CD4-positive, CD25-positive, alpha-beta regulatory T cell (primary cell): ENCODE measurements around the gene ASTN2. TPM values are rescaled to one million over a fixed set of nuclear protein-coding genes. Genes with fewer than 3 reads are reported as not detected.
"Not testable (repeated sequence)": the region's sequence is repeated elsewhere in the genome, so short reads cannot be mapped to it uniquely, and the experiment has no call there.

Experiments used
- ATAC-seq, 2 donors: fragments of 150-1000 bp; cut with Tn5 transposase; one replicate each; pipeline ENCODE4 v1.10.0; 2021; ENCODE audit warnings: low read depth in 2 of 2, moderate number of reproducible peaks in 2 of 2, moderate library complexity in 1 of 2
- DNase-seq, 3 donors: peaks; one replicate each; pipeline versions ENCODE4 v3.0.0 to v3.0.0-alpha.2; 2012 to 2022; ENCODE audit warnings: mixed read lengths in 1 of 3
- H3K27ac ChIP-seq: one replicate; pipeline ENCODE4 v1.7.0; 2013; ENCODE audit warnings: mild to moderate bottlenecking, low read length; ENCODE audit not compliant: insufficient read depth, poor library complexity, severe bottlenecking
- H3K27me3 ChIP-seq: one replicate; pipeline ENCODE4 v1.7.0; 2013; ENCODE audit warnings: low read length; ENCODE audit not compliant: control insufficient read depth, insufficient read depth
- H3K36me3 ChIP-seq: one replicate; pipeline ENCODE4 v1.7.0; 2013; ENCODE audit warnings: mild to moderate bottlenecking, low read length, moderate library complexity; ENCODE audit not compliant: control insufficient read depth, insufficient read depth
- H3K4me1 ChIP-seq: 2 replicates; pipeline ENCODE4 v1.7.0; 2013; ENCODE audit warnings: mild to moderate bottlenecking, low read length; ENCODE audit not compliant: insufficient read depth, control insufficient read depth, poor library complexity, severe bottlenecking
- H3K4me3 ChIP-seq: one replicate; pipeline ENCODE4 v1.7.0; 2013; ENCODE audit warnings: low read depth, mild to moderate bottlenecking, low read length, moderate library complexity
- H3K9me3 ChIP-seq, 2 experiments: 1 replicate in 1 of 2; 2 replicates in 1 of 2; pipeline ENCODE4 v1.7.0; 2013; ENCODE audit warnings: low read length in 2 of 2, mild to moderate bottlenecking in 1 of 2, moderate library complexity in 1 of 2; ENCODE audit not compliant: control insufficient read depth in 2 of 2
- H3K27ac Mint-ChIP-seq, 3 donors: one replicate each; pipeline ENCODE4 v1.8.0; 2020 to 2022; ENCODE audit warnings: mild to moderate bottlenecking in 3 of 3, mixed read lengths in 3 of 3, moderate library complexity in 2 of 3
- H3K27me3 Mint-ChIP-seq: one replicate; pipeline ENCODE4 v1.8.0; 2022; ENCODE audit warnings: mild to moderate bottlenecking, mixed read lengths
- H3K36me3 Mint-ChIP-seq: one replicate; pipeline ENCODE4 v1.8.0; 2020; ENCODE audit warnings: mixed read lengths
- H3K4me1 Mint-ChIP-seq, 4 donors: one replicate each; pipeline ENCODE4 v1.8.0; 2020 to 2022; ENCODE audit warnings: mixed read lengths in 4 of 4, mild to moderate bottlenecking in 1 of 4
- H3K4me3 Mint-ChIP-seq, 4 donors: one replicate each; pipeline ENCODE4 v1.8.0; 2020 to 2022; ENCODE audit warnings: mild to moderate bottlenecking in 4 of 4, mixed read lengths in 4 of 4, moderate library complexity in 3 of 4
- H3K9me3 Mint-ChIP-seq, 7 donors: one replicate each; pipeline ENCODE4 v1.8.0; 2020 to 2022; ENCODE audit warnings: mixed read lengths in 7 of 7, mild to moderate bottlenecking in 3 of 7, moderate library complexity in 2 of 7
- polyA plus RNA-seq, 4 donors: library from polyadenylated mRNA; unstranded; fragments of 300-500 nt; fragmentation: Illumina TruSeq; gene quantifications; one replicate each; pipeline ENCODE4 v1.2.3, GENCODE V29; 2021
- total RNA-seq: library from RNA; stranded (reverse); gene quantifications from one replicate; pipeline ENCODE4 v1.2.3, GENCODE V29; 2022

Gene ASTN2
- total and polyA plus RNA-seq, 5 donors from 2014 or later: 5.0 to 9.9 (median 7.4) TPM

DNA sequence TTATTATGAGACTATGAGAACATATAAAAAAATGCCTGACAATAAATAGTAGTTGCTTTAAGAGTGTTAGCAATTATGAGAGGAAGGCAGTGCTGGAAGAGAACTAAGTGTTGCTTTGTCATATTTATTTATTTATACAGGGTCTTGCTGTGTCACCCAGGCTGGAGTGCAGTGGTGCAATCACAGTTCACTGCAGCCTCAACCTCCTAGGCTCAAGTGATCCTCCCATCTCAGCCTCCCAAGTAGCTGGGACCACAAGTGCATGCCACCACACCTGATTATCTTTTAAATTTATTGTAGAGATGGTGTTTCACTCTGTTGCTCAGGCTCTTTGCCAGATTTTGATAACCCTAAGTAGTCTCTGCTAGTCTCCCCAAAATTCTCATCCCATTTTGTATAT lies 724.1 kb downstream of the ASTN2 start:
- H3K4me1 ChIP-seq: peaks cover 74% of the 10 kb centered on the region
- peak overlapping the region in 3 of 4 donors; percentile 47 to 94 (median 76) for H3K4me3 Mint-ChIP-seq
- H3K36me3 Mint-ChIP-seq: peaks cover 14% of the 10 kb centered on the region
- not testable (repeated sequence) for H3K9me3 Mint-ChIP-seq, H3K27me3 ChIP-seq, H3K27ac ChIP-seq, H3K9me3 ChIP-seq, H3K36me3 ChIP-seq, H3K27me3 Mint-ChIP-seq, ATAC-seq, DNase-seq
- H3K27ac Mint-ChIP-seq: peak overlapping the region in 2 of 3 donors; percentile 5 to 79
- peak overlapping the region; percentile 85 for H3K4me3 ChIP-seq
- peaks cover 69 to 93% (median 80%) of the 10 kb centered on the region in 4 donors for H3K4me1 Mint-ChIP-seq

DNA sequence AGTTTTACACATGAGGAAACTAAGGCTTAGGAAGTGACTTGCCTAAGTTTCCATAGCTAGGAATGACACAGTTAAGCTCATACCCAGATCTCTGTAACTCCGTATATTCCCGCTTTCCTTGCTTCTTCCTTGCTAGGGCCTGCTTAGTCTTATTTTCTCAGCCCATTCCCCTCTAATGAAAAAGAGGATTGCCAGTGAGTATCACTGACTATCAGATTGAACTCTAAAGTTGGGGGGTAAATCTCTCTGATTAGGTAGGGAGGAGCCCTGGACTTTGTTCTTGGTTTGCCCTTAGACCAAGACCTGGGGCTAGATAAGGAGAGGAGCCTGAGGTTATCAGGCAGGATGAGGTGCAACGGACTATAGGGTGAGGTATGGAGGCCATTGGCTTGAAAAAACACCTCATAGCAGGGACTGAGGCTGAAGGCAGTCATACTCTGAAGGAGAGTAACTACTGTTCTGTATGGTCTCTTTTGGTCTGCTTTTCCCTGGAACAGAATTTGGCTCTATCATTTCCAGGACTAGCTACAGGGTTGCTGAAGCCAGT lies 725.3 kb downstream of the ASTN2 start:
- no peaks in the 10 kb centered on the region for H3K9me3 Mint-ChIP-seq
- Histone ChIP-seq H3K27ac (no peak overlapping the region), H3K36me3 (no peaks in the 10 kb centered on the region), H3K9me3 (no peaks in the 10 kb centered on the region), H3K4me1 (peaks cover 79% of the 10 kb centered on the region), H3K27me3 (no peaks in the 10 kb centered on the region), H3K4me3 (peak overlapping the region; percentile 85)
- no peaks in the 10 kb centered on the region for H3K27me3 Mint-ChIP-seq
- peak overlapping the region in 2 of 3 donors; percentile 92 to 93 for H3K27ac Mint-ChIP-seq
- peaks cover 9% of the 10 kb centered on the region for H3K36me3 Mint-ChIP-seq
- H3K4me3 Mint-ChIP-seq: peak overlapping the region; percentile 94 to 97 (median 95)
- no peak for ATAC-seq
- no peak for DNase-seq
- peaks cover 65 to 93% (median 79%) of the 10 kb centered on the region in 4 donors for H3K4me1 Mint-ChIP-seq

DNA sequence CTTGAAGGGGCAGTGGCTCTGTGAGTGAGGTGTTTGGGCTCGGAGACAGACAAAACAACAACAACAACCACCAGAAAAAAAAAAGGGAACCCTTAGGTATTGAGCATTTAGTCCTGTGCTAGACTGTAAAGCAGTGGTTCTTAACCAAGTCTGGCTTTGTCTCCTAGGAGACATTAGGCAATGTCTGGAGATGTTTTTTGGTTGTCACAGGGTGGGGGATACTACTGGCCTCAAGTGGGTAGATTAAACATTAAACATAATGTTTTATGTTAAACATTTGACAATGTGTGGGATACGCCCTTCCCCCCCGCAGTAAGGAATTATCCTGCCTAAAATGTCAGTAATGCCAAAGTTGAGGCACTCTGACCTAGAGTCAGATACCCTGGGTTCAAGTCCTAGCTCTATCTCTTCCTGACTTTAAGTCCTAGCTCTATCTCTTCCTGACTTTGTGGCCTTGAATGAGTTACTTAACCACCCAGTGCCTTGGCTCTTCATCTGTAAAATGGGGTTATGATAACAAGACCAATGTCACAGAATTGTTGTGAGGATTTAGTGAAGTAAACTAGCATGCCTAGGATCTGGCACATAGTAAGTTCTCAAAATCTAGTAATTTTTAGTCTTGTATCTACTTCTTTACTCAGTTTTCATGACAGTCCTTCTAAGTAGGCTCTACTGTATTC lies 725.9 kb downstream of the ASTN2 start:
- no peaks in the 10 kb centered on the region for H3K36me3 ChIP-seq
- H3K27me3 ChIP-seq: no peaks in the 10 kb centered on the region
- peak overlapping the region in 2 of 3 donors; percentile 93 to 94 for H3K27ac Mint-ChIP-seq
- H3K4me1 ChIP-seq: peaks cover 79% of the 10 kb centered on the region
- H3K9me3 ChIP-seq: no peaks in the 10 kb centered on the region
- H3K4me1 Mint-ChIP-seq: peaks cover 65 to 93% (median 79%) of the 10 kb centered on the region in 4 donors
- H3K27me3 Mint-ChIP-seq: no peaks in the 10 kb centered on the region
- H3K9me3 Mint-ChIP-seq: no peaks in the 10 kb centered on the region
- no peak for ATAC-seq
- H3K4me3 Mint-ChIP-seq: peak overlapping the region; percentile 94 to 97 (median 95)
- no peak for DNase-seq
- peaks cover 9% of the 10 kb centered on the region for H3K36me3 Mint-ChIP-seq
- no peak overlapping the region for H3K27ac ChIP-seq
- peak overlapping the region; percentile 85 for H3K4me3 ChIP-seq

DNA sequence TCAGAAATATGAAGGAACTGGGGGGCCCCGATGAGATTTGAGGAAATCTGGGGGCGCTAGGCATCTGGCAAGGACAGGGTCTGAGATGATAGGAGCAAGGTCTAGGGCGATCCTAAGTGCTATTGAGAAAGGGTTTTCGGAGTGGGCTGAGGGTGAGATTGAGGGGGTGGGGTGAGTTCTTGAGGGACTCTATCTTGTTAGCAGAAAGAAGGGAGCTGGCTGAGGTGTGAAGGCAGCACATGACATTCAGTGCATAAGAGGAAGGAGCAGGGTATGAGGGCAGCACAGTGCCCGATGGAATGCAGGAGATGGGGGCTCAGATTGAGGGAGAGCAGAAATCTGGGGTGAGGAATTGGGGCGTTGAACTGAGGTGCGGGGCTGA lies 727.1 kb downstream of the ASTN2 start:
- no peaks in the 10 kb centered on the region for H3K27me3 ChIP-seq
- Mint-ChIP-seq H3K9me3 (peaks cover 0 to 2% (median 0%) of the 10 kb centered on the region in 7 donors), H3K27ac (peak overlapping the region; percentile 93 to 94 (median 94)), H3K4me3 (peak overlapping the region; percentile 94 to 97 (median 95)), H3K36me3 (peaks cover 3% of the 10 kb centered on the region), H3K4me1 (peaks cover 59 to 81% (median 69%) of the 10 kb centered on the region in 4 donors), H3K27me3 (no peaks in the 10 kb centered on the region)
- ATAC-seq (no peak), DNase-seq (no peak)
- H3K36me3 ChIP-seq: no peaks in the 10 kb centered on the region
- H3K27ac ChIP-seq: peak overlapping the region; percentile 44
- H3K4me1 ChIP-seq: peaks cover 69% of the 10 kb centered on the region
- H3K4me3 ChIP-seq: peak overlapping the region; percentile 85
- no peaks in the 10 kb centered on the region for H3K9me3 ChIP-seq

DNA sequence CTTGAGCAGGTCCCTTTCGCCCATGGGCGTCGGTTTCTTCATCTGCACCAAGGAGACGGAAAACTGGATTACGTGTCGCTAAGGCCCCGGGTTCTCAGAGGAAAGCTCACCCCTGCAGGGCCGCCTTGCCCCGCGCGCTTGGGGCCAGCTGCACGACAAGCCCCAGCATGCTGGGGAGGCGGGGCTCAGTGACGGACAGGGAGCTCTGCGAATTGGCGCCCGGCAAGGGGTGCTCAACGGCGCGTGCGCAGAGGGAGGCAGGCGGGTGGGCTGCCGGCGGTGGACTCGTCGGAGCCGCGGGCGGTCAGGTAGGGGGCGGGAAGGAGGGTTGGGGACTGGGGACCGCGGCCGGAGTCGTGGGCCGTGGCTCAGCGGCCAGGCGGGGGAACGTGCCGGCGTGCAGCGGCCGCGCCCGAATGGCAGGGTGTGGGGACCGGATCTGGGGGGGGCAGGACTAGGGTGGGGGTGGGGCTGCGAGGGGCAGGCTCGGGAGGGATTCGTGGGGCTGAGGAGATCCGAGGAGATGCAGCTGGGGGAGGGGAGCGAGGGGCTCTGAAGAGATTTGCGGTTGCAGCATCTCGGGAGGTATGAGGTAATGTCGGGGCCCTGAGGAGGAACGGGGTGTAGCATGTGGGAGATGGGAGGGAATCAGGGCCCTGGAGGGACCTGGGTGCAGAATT lies 727.6 kb downstream of the ASTN2 start, which contains the start of gene TRIM32:
TSS of gene TRIM32 (plus strand) at position 232 of the 680 bp plus-strand sequence. CDS start 10,438 bp downstream, outside the sequence.
- Histone ChIP-seq H3K9me3 (no peaks in the 10 kb centered on the region), H3K27me3 (no peaks in the 10 kb centered on the region), H3K27ac (peak within 1 kb of the TSS; percentile 44), H3K4me3 (peak within 1 kb of the TSS; percentile 88), H3K36me3 (no peaks in the 10 kb centered on the region), H3K4me1 (peaks cover 64% of the 10 kb centered on the region)
- Mint-ChIP-seq H3K27me3 (no peaks in the 10 kb centered on the region), H3K4me3 (peak within 1 kb of the TSS; percentile 94 to 97 (median 95)), H3K4me1 (peaks cover 54 to 76% (median 64%) of the 10 kb centered on the region in 4 donors), H3K9me3 (peaks cover 0 to 3% (median 0%) of the 10 kb centered on the region in 7 donors), H3K36me3 (peaks cover 3% of the 10 kb centered on the region), H3K27ac (peak within 1 kb of the TSS; percentile 93 to 94 (median 94))
- DNase-seq (peak; percentile 86 to 93 (median 92)), ATAC-seq (peak; percentile 93 to 97)

DNA sequence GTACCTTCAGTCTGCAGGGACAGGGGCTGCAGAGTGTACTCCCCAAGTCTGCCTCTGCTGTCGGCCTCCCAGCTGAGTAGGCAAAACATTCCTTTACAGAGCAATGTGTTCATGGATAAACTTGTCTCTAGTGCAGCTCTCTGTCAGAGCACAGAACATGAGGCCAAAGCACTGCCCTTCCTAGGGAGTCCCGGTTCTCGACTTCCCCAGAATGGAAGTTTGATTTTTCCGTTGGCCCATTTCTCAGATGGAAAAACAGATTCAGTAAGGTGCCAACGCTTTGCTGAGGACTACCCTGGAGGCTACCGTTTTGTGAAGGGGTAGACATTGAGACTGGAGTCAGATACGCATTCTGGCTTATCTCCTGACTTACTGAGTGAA lies 728.2 kb downstream of the ASTN2 start:
- H3K36me3 Mint-ChIP-seq: peaks cover 3% of the 10 kb centered on the region
- peaks cover 50 to 72% (median 60%) of the 10 kb centered on the region in 4 donors for H3K4me1 Mint-ChIP-seq
- ATAC-seq (peak; percentile 31 to 35), DNase-seq (no peak)
- no peaks in the 10 kb centered on the region for H3K27me3 Mint-ChIP-seq
- peak overlapping the region; percentile 94 to 97 (median 95) for H3K4me3 Mint-ChIP-seq
- Histone ChIP-seq H3K36me3 (no peaks in the 10 kb centered on the region), H3K27me3 (no peaks in the 10 kb centered on the region), H3K4me1 (peaks cover 59% of the 10 kb centered on the region), H3K27ac (peak overlapping the region; percentile 44), H3K4me3 (peak overlapping the region; percentile 88), H3K9me3 (no peaks in the 10 kb centered on the region)
- H3K9me3 Mint-ChIP-seq: peaks cover 0 to 3% (median 0%) of the 10 kb centered on the region in 7 donors
- H3K27ac Mint-ChIP-seq: peak overlapping the region; percentile 27 to 94 (median 93)

DNA sequence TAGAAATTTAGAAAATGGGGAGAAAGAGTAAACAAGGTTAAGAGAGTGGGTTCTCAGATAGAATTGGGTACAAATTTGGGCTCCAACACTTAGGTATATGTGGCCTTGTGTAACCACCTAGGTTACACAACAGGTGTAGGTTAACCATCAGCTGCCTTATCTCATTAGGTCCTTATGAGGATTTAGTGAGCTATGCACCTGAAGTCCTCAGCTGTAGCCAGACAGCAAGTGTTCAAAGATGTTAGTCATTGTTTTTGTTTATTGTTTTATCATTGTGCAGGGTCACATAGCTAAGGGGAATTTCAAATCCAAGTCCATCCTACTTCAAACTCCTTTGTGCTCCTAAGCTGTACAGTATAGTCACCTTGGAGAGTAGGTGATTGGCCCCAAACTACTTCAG lies 728.7 kb downstream of the ASTN2 start:
- no peaks in the 10 kb centered on the region for H3K27me3 ChIP-seq
- H3K27ac ChIP-seq: no peak overlapping the region
- H3K4me3 ChIP-seq: peak overlapping the region; percentile 88
- Mint-ChIP-seq H3K36me3 (peaks cover 3% of the 10 kb centered on the region), H3K4me3 (peak overlapping the region; percentile 94 to 97 (median 95)), H3K27me3 (no peaks in the 10 kb centered on the region), H3K9me3 (peaks cover 0 to 3% (median 0%) of the 10 kb centered on the region in 7 donors), H3K27ac (peak overlapping the region; percentile 27 to 94 (median 93)), H3K4me1 (peaks cover 45 to 66% (median 56%) of the 10 kb centered on the region in 4 donors)
- ATAC-seq (no peak), DNase-seq (peak in 1 of 3 donors; percentile 10)
- no peaks in the 10 kb centered on the region for H3K36me3 ChIP-seq
- H3K9me3 ChIP-seq: no peaks in the 10 kb centered on the region
- H3K4me1 ChIP-seq: peaks cover 53% of the 10 kb centered on the region
